Kidney epithelial cell (primary cell): ENCODE data around the gene PHACTR3. TPM values are rescaled to one million over a fixed set of nuclear protein-coding genes. Genes with fewer than 3 reads are reported as not detected.

Experiments used
- DNase-seq: peaks from one replicate; pipeline ENCODE4 v3.0.0-alpha.2; 2010; ENCODE audit warnings: low read depth
- H3K27me3 ChIP-seq: 2 replicates; pipeline ENCODE4 v1.6.0; 2011; ENCODE audit warnings: low read length; ENCODE audit not compliant: control insufficient read depth, insufficient read depth
- H3K36me3 ChIP-seq: 2 replicates; pipeline ENCODE4 v1.5.1; 2011; ENCODE audit warnings: low read length; ENCODE audit not compliant: control insufficient read depth, insufficient read depth
- H3K4me3 ChIP-seq: 2 replicates; pipeline ENCODE4 v1.5.1; 2011; ENCODE audit warnings: low read depth, mild to moderate bottlenecking, control low read depth, low read length
- CTCF ChIP-seq: IDR thresholded peaks from 2 replicates; pipeline ENCODE4 v1.5.1; 2011; ENCODE audit warnings: mild to moderate bottlenecking, moderate library complexity, low read length, control low read depth, inconsistent platforms; ENCODE audit not compliant: insufficient read depth, poor library complexity, severe bottlenecking
- total RNA-seq: library from RNA; depleted of rRNA; stranded (reverse); fragments of >200 nt; gene quantifications from 2 replicates; pipeline ENCODE4 v1.2.3, GENCODE V29; 2015

The PHACTR3 gene
- total RNA-seq, 1 donor from 2014 or later: not detected

DNA sequence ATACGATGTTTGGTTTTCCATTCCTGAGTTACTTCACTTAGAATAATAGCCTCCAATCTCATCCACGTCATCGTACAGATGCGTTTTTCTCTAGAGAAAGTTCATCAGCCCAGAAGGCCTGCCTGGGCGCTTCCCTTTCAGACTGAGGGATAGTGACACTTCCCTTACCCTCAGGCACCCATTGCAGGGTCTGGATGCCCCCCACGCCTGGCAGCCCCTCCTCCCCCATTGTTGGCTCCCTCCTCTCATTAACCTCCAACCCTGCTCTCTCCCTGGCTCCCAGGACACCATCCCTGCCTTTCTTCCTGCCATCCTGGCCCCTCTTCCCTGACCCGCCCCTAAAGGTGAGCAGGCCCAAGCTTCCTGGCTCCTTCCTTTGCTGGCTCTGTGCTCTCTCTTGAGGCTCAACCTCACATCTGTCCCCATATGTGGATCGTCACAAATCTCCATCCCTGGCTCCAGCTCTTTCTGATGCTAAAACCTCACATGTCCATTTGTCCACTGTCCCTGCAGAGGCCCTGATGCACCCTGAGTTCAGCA is 183.9 kb downstream of the PHACTR3 start:
- Histone ChIP-seq H3K36me3 (no peaks in the 10 kb centered on the region), H3K4me3 (no peak overlapping the region), H3K27me3 (peaks cover 3% of the 10 kb centered on the region)
- no peak for TF ChIP-seq CTCF
- DNase-seq: no peak

DNA sequence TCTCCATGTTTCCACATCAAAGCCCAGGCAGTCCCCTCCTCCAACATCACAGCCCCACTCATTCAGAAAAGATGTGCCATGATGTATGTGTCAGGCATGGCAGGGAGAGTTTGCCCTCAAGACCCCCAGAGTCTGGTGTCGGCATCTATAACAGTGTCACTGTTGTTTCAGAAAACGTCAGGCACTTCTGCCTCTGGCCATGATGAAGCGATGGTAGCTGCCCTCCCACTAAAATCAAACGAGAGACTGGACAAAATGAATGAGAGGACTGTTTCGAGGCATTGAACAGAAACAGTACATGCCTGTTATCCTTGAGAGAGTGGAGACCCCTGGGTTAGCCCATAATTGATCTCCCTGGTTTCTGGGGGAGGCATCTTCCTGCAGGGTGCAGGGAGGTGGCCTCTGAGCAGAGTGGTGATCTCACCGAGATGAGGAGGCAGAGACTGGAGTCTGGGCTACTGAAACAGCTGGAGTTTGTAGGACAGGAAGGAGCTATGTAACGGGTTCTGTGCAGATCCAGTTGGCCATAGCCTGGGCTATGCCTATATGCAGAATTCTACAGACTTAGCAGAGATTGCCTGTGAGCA is 184.6 kb downstream of the PHACTR3 start:
- TF ChIP-seq CTCF: no peak
- no peaks in the 10 kb centered on the region for H3K27me3 ChIP-seq

DNA sequence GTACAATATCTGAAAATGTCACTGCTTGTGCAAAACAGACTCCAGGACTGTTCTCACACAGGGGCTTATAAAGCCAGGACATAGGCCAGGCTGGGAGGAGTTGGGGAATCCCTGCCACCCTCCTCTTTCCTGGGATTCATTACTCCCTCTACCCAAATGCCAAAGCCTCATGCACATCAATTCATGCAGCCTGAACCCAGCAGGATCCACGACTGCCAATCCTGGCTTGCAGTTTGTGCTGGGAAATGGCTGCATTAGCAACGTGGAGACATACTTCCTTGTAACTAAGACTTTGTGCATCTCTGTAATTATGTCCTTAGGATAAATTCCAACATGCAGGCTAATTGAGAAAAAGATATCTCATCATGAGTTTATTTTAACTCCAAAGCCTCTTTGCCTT is 185.3 kb downstream of the PHACTR3 start:
- no peak for DNase-seq

More for the DNA sequence above, 184.6 kb downstream of the PHACTR3 start:
- DNase-seq: no peak
- Histone ChIP-seq H3K36me3 (no peaks in the 10 kb centered on the region), H3K4me3 (no peak overlapping the region)

GRCh38 chr20:59790346-59790745 is 186.0 kb downstream of the PHACTR3 start:
- no peak for TF ChIP-seq CTCF
- DNase-seq: no peak
- H3K36me3 ChIP-seq: no peaks in the 10 kb centered on the region
- no peak overlapping the region for H3K4me3 ChIP-seq
- H3K27me3 ChIP-seq: no peaks in the 10 kb centered on the region

More for the DNA sequence above, 185.3 kb downstream of the PHACTR3 start:
- no peaks in the 10 kb centered on the region for H3K27me3 ChIP-seq
- H3K36me3 ChIP-seq: no peaks in the 10 kb centered on the region
- TF ChIP-seq CTCF: no peak
- no peak overlapping the region for H3K4me3 ChIP-seq

DNA sequence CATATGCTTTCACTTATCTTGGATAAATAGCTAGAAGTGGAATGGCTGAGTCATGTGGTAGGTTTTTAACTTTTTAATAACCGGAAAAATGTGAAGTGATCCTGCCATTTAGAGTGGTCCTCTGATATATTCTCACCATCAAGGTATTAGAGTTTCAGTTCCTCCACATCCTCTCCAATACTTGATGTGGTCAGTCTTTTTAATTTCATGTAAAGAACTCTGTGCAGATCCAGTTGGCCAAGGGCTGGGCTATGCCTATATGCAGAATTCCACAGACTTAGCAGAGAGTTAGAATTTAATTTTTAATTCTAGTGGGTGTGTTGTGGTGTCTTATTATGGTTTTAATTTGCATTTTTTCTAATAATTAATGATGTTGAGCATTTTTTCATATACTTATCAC is 188.0 kb downstream of the PHACTR3 start:
- DNase-seq: no peak
- H3K4me3 ChIP-seq: no peak overlapping the region
- no peak for TF ChIP-seq CTCF
- H3K36me3 ChIP-seq: no peaks in the 10 kb centered on the region
- no peaks in the 10 kb centered on the region for H3K27me3 ChIP-seq

DNA sequence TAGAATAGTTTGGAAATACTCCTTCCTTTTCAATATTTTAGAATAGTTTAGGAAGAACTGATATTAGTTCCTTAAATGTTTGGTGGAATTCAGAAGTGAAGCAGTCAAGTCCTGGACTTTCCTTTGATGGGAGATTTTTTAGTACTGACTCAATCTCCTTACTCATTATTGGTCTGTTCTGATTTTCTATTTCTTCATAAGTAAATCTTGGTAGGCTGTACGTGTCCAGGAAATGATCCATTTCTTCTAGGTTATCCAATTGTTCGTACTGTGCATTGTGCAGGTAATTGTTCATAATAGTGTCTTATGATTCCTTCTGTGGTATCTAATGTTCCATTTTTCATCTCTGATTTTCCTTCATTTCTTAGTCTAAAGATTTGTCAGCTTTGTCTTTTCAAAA is 190.2 kb downstream of the PHACTR3 start:
- H3K36me3 ChIP-seq: no peaks in the 10 kb centered on the region
- H3K4me3 ChIP-seq: no peak overlapping the region
- DNase-seq: no peak
- no peak for TF ChIP-seq CTCF
- H3K27me3 ChIP-seq: no peaks in the 10 kb centered on the region
